Measurements from ENCODE around the gene CDCP1.

DNA sequence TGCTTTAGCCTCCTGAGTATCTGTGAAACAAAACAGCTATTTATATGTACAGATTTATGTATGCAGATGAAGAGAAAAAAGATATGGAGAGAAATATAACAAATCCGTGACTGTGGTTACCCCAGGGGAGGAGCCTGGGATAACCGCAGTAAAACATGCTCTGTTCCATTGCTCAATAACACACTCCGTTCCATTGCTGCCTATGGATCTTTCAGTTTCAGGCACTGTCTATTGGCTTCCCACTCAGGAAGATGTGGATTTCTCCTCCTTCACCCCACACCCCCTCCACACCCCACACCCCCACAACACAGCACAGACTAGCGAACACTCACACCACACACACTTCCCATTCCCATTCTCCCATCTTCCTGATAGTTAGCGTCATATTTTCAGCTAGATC, 47.9 kb downstream of the CDCP1 start:
- TF ChIP-seq, protein P1, sequence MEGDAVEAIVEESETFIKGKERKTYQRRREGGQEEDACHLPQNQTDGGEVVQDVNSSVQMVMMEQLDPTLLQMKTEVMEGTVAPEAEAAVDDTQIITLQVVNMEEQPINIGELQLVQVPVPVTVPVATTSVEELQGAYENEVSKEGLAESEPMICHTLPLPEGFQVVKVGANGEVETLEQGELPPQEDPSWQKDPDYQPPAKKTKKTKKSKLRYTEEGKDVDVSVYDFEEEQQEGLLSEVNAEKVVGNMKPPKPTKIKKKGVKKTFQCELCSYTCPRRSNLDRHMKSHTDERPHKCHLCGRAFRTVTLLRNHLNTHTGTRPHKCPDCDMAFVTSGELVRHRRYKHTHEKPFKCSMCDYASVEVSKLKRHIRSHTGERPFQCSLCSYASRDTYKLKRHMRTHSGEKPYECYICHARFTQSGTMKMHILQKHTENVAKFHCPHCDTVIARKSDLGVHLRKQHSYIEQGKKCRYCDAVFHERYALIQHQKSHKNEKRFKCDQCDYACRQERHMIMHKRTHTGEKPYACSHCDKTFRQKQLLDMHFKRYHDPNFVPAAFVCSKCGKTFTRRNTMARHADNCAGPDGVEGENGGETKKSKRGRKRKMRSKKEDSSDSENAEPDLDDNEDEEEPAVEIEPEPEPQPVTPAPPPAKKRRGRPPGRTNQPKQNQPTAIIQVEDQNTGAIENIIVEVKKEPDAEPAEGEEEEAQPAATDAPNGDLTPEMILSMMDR (IDR thresholded peaks at IDR 0.05), result no peak
- no peak for TF ChIP-seq POLR2A (IDR thresholded peaks at IDR 0.05)
